NT2/D1 (cell line): ENCODE data around the gene ARHGEF9.

Experiments used
- SUZ12 ChIP-seq: IDR thresholded peaks from 2 replicates; pipeline ENCODE4 v1.6.1; 2011; ENCODE audit not compliant: insufficient read length, insufficient read depth; ENCODE audit errors: extremely low read depth
- YY1 ChIP-seq: IDR thresholded peaks from 2 replicates; pipeline ENCODE4 v1.6.1; 2011; ENCODE audit not compliant: insufficient read length, insufficient read depth
- ZNF274 ChIP-seq: IDR thresholded peaks from 2 replicates; pipeline ENCODE4 v1.6.1; 2011; ENCODE audit warnings: mild to moderate bottlenecking, low read depth, low read length

DNA sequence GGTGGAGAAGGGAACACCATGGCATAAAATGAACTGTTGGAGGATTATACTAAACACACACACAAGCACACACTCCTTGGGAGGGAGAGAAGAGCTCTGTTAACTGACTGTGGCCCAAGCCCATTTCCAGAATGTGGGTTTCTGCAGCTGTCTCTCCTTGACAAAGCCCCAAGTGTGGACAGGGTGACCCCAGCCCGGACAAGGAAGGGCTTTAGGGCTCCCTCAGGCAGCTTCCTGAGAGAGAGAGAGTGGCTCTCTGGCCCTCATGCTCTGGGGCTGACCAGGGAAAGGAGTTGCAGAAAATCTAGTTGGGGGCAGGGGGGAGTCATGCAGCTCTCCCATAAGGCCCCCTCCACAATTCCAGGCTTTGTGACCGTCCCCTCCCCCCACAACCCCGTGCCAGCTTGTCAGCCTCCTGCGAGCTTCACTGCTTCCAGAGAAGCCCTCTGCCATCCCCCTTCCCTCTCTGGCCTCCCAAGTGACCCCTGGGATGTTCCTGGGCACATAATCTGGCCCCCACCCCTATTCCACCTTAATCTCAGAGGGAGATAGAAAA, 590 bp downstream of the ARHGEF9 start:
- no peak for TF ChIP-seq ZNF274
- TF ChIP-seq YY1 = no peak
- no peak for TF ChIP-seq SUZ12
